Breast epithelium (tissue), 4 donors: ENCODE measurements around the gene NEFH. TPM values are rescaled to one million over a fixed set of nuclear protein-coding genes. Genes with fewer than 3 reads are reported as not detected.
"Not testable (repeated sequence)": the region's sequence is repeated elsewhere in the genome, so short reads cannot be mapped to it uniquely, and the experiment has no call there.

Experiments
- DNase-seq, 2 donors: peaks; one replicate each; pipeline ENCODE4 v3.0.0-alpha.2; 2019; ENCODE audit warnings: low spot score in 2 of 2
- H3K27ac ChIP-seq, 2 donors: fragments of 200-600 bp; sonication (generic) in 1 of 2; one replicate each; pipeline ENCODE4 v1.5.1; 2016 to 2019; ENCODE audit warnings: mild to moderate bottlenecking in 1 of 2
- H3K27me3 ChIP-seq, 2 donors: fragments of 200-600 bp; sonication (generic) in 1 of 2; one replicate each; pipeline versions ENCODE4 v1.5.1 to v1.6.0; 2017 to 2019; ENCODE audit warnings: control low read depth in 1 of 2, mild to moderate bottlenecking in 1 of 2
- H3K36me3 ChIP-seq: fragments of 200-600 bp; one replicate; pipeline ENCODE4 v1.5.1; 2019
- H3K4me1 ChIP-seq, 2 donors: fragments of 200-600 bp; sonication (generic); one replicate each; pipeline ENCODE4 v1.5.1; 2016 to 2019; ENCODE audit warnings: control low read depth in 1 of 2
- H3K4me3 ChIP-seq, 3 donors: fragments of 200-600 bp; sonication (generic); 1 replicate in 2 of 3; 2 replicates in 1 of 3; pipeline ENCODE4 v1.5.1; 2016 to 2019; ENCODE audit warnings: mild to moderate bottlenecking in 3 of 3, moderate library complexity in 2 of 3
- H3K9me3 ChIP-seq, 2 donors: fragments of 200-600 bp; sonication (generic) in 1 of 2; one replicate each; pipeline ENCODE4 v1.5.1; 2016 to 2019; ENCODE audit warnings: control low read depth in 1 of 2
- CTCF ChIP-seq, 3 donors: fragments of 450-650 bp; IDR thresholded peaks; one replicate each; pipeline ENCODE4 v1.5.1; 2016 to 2017; ENCODE audit warnings: antibody characterized with exemption in 3 of 3, mild to moderate bottlenecking in 3 of 3, moderate library complexity in 3 of 3
- POLR2A ChIP-seq: fragments of 450-650 bp; IDR thresholded peaks from one replicate; pipeline ENCODE4 v1.6.1; 2016; ENCODE audit warnings: antibody characterized with exemption, mild to moderate bottlenecking, moderate library complexity
- POLR2AphosphoS5 ChIP-seq, 3 donors: sonication (generic); formaldehyde crosslinking; IDR thresholded peaks; one replicate each; pipeline ENCODE4 v1.6.1; 2017; ENCODE audit warnings: antibody characterized with exemption in 3 of 3
- intact Hi-C: fragments of 100-400 bp; cut with DNase I; formaldehyde crosslinking; loops from one replicate; pipeline ENCODE4 v1.15.1; 2023; ENCODE audit warnings: low total_unique reads
- total RNA-seq, 3 donors: library from RNA; depleted of rRNA; stranded (reverse); fragments of >200 nt; gene quantifications; one replicate each; pipeline ENCODE4 v1.1.0, GENCODE V29; 2016

Gene NEFH
- total RNA-seq, 3 donors from 2014 or later, result 0.29 to 0.33 (median 0.32) TPM

DNA sequence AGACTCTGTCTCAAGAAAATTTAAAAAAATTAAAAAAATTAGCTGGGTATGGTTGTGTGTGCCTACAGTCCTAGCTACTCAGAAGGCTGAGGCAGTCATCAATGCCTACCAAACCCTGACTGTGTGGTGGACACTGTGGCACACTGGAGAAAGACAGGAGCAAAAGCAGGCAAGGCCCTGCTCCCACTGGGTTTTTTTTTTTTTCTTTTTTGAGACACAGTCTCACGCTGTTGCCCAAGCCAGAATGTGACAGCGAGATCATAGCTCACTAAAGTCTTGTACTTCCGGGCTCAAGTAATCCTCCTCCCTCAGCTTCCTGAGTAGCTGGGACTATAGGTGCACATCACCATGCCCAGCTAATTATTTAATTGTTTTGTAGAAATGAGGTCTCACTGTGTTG is 4.6 kb downstream of the NEFH start:
- Histone ChIP-seq H3K36me3 (no peaks in the 10 kb centered on the region), H3K27me3 (peaks cover 12 to 30% of the 10 kb centered on the region in 2 donors), H3K27ac (no peak overlapping the region), H3K9me3 (no peaks in the 10 kb centered on the region), H3K4me3 (no peak overlapping the region), H3K4me1 (peaks cover 0 to 6% of the 10 kb centered on the region in 2 donors)
- DNase-seq, result no peak
- intact Hi-C loops, result no loop called here
- TF ChIP-seq POLR2AphosphoS5 (IDR thresholded peaks at IDR 0.05), result no peak
- TF ChIP-seq POLR2A, result no peak

- H3K27ac ChIP-seq, result no peak overlapping the region
- no peaks in the 10 kb centered on the region for H3K36me3 ChIP-seq
- intact Hi-C loops, result no loop called here
- no peak for DNase-seq
- H3K4me3 ChIP-seq, result no peak overlapping the region
- H3K4me1 ChIP-seq, result peaks cover 0 to 5% of the 10 kb centered on the region in 2 donors
- TF ChIP-seq POLR2AphosphoS5 (IDR thresholded peaks at IDR 0.05), result no peak
- no peak for TF ChIP-seq CTCF (IDR thresholded peaks at IDR 0.05)
- TF ChIP-seq POLR2A, result no peak
- H3K9me3 ChIP-seq, result no peaks in the 10 kb centered on the region
- peaks cover 5 to 22% of the 10 kb centered on the region in 2 donors for H3K27me3 ChIP-seq
Observed at GRCh38 chr22:29485448-29485847, 5.4 kb downstream of the NEFH start.

GRCh38 chr22:29487426-29487986 is 7.5 kb downstream of the NEFH start:
- no peaks in the 10 kb centered on the region for H3K36me3 ChIP-seq
- DNase-seq, result no peak
- H3K4me1 ChIP-seq, result no peaks in the 10 kb centered on the region
- H3K4me3 ChIP-seq, result no peak overlapping the region
- peaks cover 0 to 2% of the 10 kb centered on the region in 2 donors for H3K27me3 ChIP-seq
- TF ChIP-seq POLR2AphosphoS5 (IDR thresholded peaks at IDR 0.05), result no peak
- H3K9me3 ChIP-seq, result no peaks in the 10 kb centered on the region
- intact Hi-C loops, result no loop called here
- H3K27ac ChIP-seq, result no peak overlapping the region

DNA sequence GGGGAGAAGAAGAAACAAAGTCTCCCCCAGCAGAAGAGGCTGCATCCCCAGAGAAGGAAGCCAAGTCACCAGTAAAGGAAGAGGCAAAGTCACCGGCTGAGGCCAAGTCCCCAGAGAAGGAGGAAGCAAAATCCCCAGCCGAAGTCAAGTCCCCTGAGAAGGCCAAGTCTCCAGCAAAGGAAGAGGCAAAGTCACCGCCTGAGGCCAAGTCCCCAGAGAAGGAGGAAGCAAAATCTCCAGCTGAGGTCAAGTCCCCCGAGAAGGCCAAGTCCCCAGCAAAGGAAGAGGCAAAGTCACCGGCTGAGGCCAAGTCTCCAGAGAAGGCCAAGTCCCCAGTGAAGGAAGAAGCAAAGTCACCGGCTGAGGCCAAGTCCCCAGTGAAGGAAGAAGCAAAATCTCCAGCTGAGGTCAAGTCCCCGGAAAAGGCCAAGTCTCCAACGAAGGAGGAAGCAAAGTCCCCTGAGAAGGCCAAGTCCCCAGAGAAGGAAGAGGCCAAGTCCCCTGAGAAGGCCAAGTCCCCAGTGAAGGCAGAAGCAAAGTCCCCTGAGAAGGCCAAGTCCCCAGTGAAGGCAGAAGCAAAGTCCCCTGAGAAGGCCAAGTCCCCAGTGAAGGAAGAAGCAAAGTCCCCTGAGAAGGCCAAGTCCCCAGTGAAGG is 9.2 kb downstream of the NEFH start:
- DNase-seq, H3K27me3 ChIP-seq, H3K4me1 ChIP-seq, H3K27ac ChIP-seq, H3K36me3 ChIP-seq, H3K4me3 ChIP-seq, intact Hi-C loops, H3K9me3 ChIP-seq: not testable (repeated sequence)

- Histone ChIP-seq H3K4me3 (no peak overlapping the region), H3K27ac (no peak overlapping the region), H3K9me3 (no peaks in the 10 kb centered on the region), H3K27me3 (no peaks in the 10 kb centered on the region), H3K36me3 (no peaks in the 10 kb centered on the region), H3K4me1 (no peaks in the 10 kb centered on the region)
- TF ChIP-seq POLR2A, result no peak
- TF ChIP-seq POLR2AphosphoS5 (IDR thresholded peaks at IDR 0.05), result no peak
- TF ChIP-seq CTCF (IDR thresholded peaks at IDR 0.05), result no peak
- no peak for DNase-seq
- intact Hi-C loops, result no loop called here
Observed at GRCh38 chr22:29491012-29491411, 11.0 kb downstream of the NEFH start.

DNA sequence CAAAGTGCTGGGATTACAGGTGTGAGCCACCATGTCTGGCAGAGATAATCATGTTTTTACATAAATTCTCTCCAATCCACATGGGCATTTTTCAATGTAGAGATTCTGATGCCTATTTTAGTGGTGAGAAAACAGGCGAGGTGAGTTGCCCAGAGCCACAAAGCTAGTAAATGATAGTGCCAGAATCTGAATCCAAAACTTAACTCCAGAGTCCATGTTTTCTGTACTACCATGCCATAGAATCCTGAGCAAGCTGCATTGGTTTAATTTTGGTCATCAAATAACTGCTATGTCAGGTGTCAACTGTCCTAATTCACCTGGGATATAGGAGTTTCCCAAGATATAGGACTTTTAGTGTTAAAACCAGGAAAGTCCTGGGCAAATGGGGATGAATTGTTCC is 13.6 kb downstream of the NEFH start:
- DNase-seq, result no peak
- H3K27ac ChIP-seq, result no peak overlapping the region
- TF ChIP-seq POLR2A (no peak), POLR2AphosphoS5 (IDR thresholded peaks at IDR 0.05) (no peak), CTCF (IDR thresholded peaks at IDR 0.05) (no peak)
- H3K4me1 ChIP-seq, result no peaks in the 10 kb centered on the region
- no peaks in the 10 kb centered on the region for H3K36me3 ChIP-seq
- no peaks in the 10 kb centered on the region for H3K27me3 ChIP-seq
- no peak overlapping the region for H3K4me3 ChIP-seq
- H3K9me3 ChIP-seq, result no peaks in the 10 kb centered on the region
- intact Hi-C loops, result no loop called here
